Left lobe of liver (tissue), 2 donors: ENCODE results near the gene UQCR11. TPM values are rescaled to one million over a fixed set of nuclear protein-coding genes. Genes with fewer than 3 reads are reported as not detected.
"Not testable (repeated sequence)": the region's sequence is repeated elsewhere in the genome, so short reads cannot be mapped to it uniquely, and the experiment has no call there.

ENCODE experiments used
- ATAC-seq: fragments of 200-7000 bp; cut with Tn5 transposase; one replicate; pipeline ENCODE4 v1.9.1; 2020; ENCODE audit warnings: mild to moderate bottlenecking, moderate library complexity
- DNase-seq: peaks from one replicate; pipeline ENCODE4 v3.0.0-alpha.2; 2020; ENCODE audit warnings: low spot score
- total RNA-seq: library from RNA; stranded (reverse); gene quantifications from one replicate; pipeline ENCODE4 v1.2.1, GENCODE V29; 2021
- donor health status: DM: no; HTN: no; CAD: no; lungs with moderate emphysema.
- donor health status: DM: no; HTN: yes; CAD: no.

The UQCR11 gene
- total RNA-seq: 220 TPM

DNA sequence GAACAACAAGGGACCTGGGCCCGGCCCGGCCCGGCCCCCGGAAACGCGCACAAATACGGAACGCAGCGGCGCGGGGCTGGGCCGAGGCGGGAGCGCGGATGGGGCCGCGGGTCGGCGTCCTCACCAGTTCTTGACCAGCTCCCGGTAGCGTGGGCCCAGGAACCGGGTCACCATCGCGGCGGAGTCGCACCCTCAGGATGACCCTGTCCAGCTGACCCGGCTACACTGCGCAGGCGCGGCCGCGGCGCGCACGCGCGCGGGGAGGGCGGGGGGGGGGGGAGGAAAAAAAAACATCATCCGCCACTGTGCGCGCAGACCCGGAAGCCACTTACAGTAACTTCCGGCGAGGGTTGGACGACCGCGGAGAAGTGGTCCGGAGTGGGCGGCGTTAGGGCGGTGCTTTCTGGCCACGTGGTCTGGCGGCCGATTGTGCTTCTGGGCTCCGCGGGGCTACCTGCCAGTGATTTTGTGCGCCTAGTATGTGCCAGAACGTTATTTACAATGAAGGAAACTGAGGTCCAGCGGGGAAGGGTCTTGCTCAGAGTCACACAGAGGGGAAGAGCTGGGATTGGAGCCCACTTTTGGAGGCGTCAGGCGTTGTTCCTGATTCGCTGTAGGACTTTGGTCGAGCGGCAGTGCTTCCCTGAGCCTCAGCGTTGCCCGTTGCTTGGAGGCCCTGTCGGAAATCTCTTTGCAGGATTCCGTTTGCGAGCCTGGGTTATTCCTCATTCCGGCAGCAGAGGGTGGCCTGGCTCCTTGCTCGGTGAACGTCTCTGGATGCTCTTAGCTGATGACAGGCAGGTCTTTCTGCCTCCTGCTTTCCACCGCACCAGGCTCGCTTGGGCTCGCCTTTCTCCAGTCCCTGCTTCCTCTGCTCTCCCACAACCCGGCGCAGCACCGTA lies at the start of gene UQCR11:
TSS of gene UQCR11 (minus strand) at position 227 of the 902 bp plus-strand sequence. CDS start at position 174, 53 bp downstream.
- ATAC-seq: peak; percentile 91
- peak; percentile 97 for DNase-seq

GRCh38 chr19:1654178-1654792 lies 49.0 kb upstream of the UQCR11 start:
- no peak for DNase-seq
- no peak for ATAC-seq

DNA sequence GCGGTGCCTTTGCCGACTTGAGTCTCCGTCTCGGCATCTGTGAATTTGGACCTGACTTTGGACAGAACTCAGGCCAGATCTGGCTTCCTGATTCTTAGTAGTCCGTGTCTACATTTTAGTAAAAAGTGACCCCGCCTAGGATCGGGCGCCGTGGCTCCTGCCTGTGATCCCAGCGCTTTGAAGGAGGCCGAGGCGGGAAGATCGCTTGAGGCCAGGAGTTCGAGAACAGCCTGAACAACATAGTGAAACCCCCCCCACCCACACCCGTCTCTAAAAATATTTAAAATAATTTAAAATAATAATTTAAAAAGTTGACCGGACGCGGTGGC lies 48.0 kb upstream of the UQCR11 start:
- no peak for ATAC-seq

GRCh38 chr19:1652471-1653299 lies 47.4 kb upstream of the UQCR11 start, which contains the start of gene TCF3:
TSS of gene TCF3 (minus strand) at chr19:1652615. CDS start at chr19:1650248, 2,367 bp downstream.
- ATAC-seq (peak; percentile 96), DNase-seq (peak; percentile 99)

More for the DNA sequence above, 48.0 kb upstream of the UQCR11 start:
- no peak for DNase-seq

GRCh38 chr19:1651568-1652291 lies 46.5 kb upstream of the UQCR11 start:
- ATAC-seq (peak; percentile 4), DNase-seq (no peak)

- ATAC-seq (no peak), DNase-seq (no peak)
Observed at GRCh38 chr19:1650650-1651567, 45.6 kb upstream of the UQCR11 start.

- DNase-seq: no peak
- no peak for ATAC-seq
Observed at GRCh38 chr19:1649706-1650649, 44.7 kb upstream of the UQCR11 start.

GRCh38 chr19:1648920-1649541 lies 43.8 kb upstream of the UQCR11 start:
- DNase-seq: no peak
- ATAC-seq: no peak

- ATAC-seq: no peak
- no peak for DNase-seq
Observed at GRCh38 chr19:1648459-1648849, 43.2 kb upstream of the UQCR11 start.

- no peak for ATAC-seq
- DNase-seq: no peak
Observed at GRCh38 chr19:1647501-1648458, 42.5 kb upstream of the UQCR11 start.

- ATAC-seq (no peak), DNase-seq (no peak)
Observed at GRCh38 chr19:1646659-1647453, 41.6 kb upstream of the UQCR11 start.

GRCh38 chr19:1646149-1646548 lies 40.9 kb upstream of the UQCR11 start:
- ATAC-seq (no peak), DNase-seq (no peak)

DNA sequence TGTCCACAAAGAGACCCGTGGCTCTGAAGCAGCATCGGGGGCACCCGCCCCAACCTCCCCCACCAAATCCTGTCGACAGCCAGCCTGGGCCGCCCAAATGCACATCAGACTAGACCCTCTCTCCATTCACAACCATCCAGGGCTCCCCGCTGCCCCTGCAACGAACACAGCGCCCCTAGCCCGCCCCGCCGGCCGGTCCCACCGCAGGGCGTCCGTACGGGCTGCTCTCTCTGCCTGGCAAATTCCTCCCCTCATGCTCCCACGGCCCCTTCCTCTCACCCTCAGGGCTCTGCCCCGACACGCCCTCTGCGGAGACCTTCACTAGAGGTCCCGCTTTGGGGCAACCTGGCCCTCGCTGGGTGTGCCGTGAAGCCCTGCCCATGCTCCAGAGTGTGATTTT lies 40.0 kb upstream of the UQCR11 start:
- ATAC-seq (no peak), DNase-seq (no peak)

DNA sequence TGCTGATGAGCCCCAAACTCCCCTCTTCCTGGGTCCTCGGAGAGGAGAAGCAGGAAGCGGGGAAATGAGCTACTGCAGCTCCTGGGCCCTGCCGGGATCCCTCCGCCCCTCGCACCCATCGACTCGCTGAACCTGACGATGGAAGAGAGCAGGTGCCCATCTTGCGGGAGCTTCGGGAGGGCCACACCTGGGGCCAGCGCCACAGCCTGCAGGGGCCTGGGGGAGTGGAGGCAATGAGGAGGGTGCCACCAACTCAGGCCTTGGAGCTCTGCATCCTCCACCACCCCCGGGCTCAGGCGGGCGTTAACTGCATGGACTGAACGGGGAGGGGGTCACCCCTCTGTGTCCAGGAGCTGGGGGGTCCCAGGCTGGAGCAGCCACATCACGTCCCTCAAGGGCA lies 38.8 kb upstream of the UQCR11 start:
- no peak for ATAC-seq

GRCh38 chr19:1640893-1641448 lies 35.7 kb upstream of the UQCR11 start:
- not testable (repeated sequence) for DNase-seq, ATAC-seq

More for the DNA sequence above, 38.8 kb upstream of the UQCR11 start:
- no peak for DNase-seq
